SK-N-DZ (cell line): ENCODE measurements around the gene MBNL3.

ENCODE experiments used
- DNase-seq: peaks from one replicate; pipeline ENCODE4 v3.0.0-alpha.2; 2015; ENCODE audit warnings: low spot score

Gene MBNL3

GRCh38 chrX:132423323-132423722 lies 65.5 kb downstream of the MBNL3 start:
- no peak for DNase-seq

DNA sequence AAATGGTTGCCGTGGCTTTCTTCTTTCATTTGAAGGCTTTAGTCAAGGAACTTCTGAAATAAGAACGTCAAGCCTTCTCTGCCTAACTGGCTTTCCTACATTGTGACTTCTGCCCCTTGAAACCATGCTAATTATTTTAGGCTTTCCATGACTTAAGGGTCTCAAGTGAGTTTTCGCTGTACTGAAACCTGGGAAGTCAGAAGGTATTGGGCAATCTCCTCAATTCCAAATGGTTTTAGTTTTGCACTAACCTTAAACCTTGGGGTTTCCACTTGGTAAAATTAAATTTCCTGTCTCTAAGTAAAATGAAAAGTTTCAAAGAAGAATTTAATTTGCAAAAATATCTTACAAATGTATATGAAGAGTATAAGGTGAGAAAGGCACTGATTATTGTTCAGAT lies 73.8 kb downstream of the MBNL3 start:
- no peak for DNase-seq

- no peak for DNase-seq
These were observed 74.4 kb downstream of the MBNL3 start for GRCh38 chrX:132414404-132414803.

- DNase-seq: no peak
These were observed 75.4 kb downstream of the MBNL3 start for GRCh38 chrX:132413459-132413858.

DNA sequence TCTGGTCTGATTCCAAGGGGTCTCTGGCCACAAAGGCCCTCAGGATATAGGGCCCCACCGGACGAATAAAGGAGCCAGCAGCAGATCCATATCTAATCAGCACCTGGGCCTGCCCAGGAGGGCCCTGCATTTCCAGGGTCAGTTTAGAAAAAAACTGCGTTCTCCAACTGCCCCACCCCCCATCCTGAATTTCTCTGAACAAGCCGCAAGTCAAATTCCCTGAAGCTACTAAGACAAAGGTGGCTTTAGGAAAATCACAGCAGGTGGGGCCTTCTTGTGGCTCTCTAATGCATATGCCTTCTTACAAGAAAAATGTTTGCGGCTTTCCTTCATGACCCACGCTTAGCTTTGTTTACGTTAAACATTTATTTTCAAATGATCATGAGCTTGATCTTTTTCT lies 76.6 kb downstream of the MBNL3 start:
- no peak for DNase-seq

GRCh38 chrX:132411310-132411977 lies 77.4 kb downstream of the MBNL3 start:
- DNase-seq: no peak

DNA sequence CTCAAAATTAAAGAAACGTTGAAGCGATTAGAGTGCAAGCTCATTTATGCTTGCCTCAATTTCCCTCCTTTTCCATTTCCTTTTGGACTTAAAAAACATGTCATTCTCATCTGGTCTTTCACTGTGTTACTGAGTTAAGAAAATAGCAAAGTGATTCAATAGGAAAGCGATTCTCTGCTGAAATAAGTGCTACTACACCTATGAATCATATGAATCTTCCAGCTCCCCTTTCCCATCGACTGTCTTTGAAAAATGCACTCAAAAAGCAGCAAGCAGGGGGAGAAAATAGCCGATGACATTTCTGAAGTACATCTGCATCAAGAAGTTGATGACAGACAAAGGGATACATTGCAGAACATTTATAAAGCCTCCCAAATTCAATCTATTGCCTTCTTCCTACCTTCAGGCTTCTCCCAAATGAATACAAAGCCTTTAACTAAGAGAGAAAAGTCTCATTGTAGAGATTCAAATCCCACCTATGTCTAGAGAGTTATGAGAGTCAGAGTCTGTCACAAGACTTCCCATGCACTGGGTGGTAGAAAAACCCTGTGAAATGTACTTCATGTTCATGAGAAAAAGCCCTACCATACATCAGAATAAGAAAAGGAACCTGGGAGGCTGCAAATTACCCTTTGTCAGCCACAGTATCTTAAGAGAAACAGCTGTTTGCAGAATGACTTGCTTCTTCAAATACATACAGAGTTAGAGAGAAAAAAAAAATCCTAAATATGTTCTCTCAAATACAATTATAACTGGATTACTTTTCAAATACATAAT lies 78.9 kb downstream of the MBNL3 start:
- DNase-seq: no peak

DNA sequence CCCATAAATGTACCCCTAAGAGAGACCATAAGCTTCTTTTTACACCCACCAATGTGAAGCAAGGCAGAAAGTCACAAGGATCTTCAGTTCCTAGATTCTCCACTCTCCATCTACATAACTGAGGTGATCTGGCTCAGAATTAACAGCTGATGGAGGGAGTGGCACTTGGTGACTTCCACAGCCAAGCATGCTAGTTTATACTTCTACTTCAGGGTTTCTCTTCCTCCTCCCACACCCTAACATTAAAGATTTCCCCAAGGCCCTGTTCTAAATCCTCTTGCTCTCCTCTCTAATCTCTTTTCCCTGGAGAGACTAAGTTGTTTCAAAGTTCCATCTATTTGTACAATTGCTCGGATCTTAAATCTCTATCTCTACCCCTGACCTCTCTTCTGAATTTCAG lies 81.1 kb downstream of the MBNL3 start:
- DNase-seq: no peak

- DNase-seq: peak; percentile 6
These were observed 82.7 kb downstream of the MBNL3 start for GRCh38 chrX:132406106-132406505.

DNA sequence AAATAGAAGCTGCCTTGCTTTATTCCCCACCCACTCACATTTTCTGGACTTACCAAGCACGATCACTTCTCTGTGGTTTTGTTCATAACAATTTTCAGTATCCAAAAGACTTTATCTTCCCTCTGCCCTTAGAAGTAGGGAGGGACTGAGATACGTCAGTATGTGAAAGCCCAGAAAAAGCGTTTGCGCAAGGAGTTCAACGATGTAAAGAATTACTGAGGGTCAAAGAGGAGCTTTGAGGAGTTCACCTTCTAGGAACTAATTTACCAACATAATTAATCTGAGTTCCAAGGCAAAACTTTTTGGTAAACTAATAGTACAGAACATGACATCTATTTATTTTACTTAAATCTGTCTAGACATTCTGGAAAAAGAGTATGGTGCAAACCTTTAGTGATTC lies 84.6 kb downstream of the MBNL3 start:
- DNase-seq: no peak

DNA sequence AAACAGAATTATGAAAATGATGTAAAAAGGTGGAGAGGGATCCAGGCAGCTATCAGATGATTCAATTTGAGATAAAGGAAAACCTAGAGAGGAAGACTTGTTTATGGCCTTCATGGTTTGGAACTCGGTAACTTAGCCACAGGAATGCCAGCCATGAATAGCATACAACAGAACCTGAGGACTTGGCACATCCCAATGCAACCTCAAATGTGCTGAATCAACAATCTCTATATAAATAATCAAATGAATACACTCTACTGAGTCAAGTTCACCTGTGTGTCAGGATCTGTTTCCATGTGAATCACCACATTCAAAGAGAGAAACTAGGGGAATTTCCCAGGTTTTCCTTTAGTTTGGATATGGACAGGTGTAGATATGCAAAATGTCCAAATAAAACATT lies 86.9 kb downstream of the MBNL3 start:
- DNase-seq: no peak

DNA sequence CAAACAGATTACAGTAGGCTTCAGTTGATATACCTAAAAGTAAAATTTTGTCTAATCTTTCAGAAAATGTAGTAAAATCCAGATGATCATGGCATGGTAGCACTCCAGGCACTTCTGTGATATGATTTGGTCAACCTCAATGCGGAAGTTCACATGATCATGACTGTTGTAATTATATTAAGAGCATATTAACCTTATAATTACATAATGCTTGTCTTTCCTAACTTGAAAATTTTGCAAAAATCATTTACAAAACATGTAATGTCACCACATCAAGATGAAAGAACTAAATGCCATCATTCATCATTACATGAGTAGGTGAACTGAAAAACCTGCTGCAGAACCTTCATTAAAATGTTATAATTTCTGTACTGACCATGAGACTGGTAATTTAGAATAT lies 88.1 kb downstream of the MBNL3 start:
- DNase-seq: no peak

DNA sequence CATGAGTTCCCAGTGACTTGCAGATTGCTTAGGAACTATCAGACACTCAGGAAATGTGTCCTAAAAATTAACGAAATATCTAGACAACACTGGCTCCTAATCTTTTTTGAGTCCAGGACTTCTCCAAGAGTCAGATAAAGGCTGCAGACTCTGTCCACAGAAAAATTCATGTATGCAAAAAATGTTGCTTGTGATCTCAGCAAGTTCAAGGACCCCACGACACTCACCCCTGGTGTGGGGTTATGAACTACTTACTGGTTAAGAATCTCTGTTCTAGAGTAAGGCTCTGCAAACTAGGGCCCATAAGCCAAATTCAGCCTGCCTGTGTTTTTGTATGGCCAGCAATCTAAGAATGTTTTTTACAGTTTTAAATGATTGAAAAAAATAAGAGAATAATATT lies 93.2 kb downstream of the MBNL3 start:
- no peak for DNase-seq

GRCh38 chrX:132395026-132395425 lies 93.8 kb downstream of the MBNL3 start:
- DNase-seq: no peak

GRCh38 chrX:132394591-132394990 lies 94.2 kb downstream of the MBNL3 start:
- no peak for DNase-seq

DNA sequence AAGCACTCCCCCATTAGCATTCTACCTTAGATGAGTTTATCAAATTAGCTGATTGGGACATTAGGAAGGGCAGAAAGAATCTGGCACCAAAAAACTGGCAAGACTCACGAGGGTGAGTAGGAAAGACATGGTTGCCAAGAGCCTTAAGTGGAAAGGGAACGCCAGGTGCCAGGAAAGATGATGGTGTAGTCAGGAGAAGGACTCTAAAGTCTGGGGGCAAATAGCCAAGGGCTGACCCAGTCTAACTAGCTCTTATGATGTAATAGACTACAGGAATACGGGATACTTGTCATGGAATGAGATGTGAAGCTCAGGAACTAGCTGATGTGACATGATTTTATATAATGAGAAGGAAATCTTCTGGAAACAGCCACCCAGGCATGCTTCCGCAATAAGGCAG lies 94.8 kb downstream of the MBNL3 start:
- no peak for DNase-seq

DNA sequence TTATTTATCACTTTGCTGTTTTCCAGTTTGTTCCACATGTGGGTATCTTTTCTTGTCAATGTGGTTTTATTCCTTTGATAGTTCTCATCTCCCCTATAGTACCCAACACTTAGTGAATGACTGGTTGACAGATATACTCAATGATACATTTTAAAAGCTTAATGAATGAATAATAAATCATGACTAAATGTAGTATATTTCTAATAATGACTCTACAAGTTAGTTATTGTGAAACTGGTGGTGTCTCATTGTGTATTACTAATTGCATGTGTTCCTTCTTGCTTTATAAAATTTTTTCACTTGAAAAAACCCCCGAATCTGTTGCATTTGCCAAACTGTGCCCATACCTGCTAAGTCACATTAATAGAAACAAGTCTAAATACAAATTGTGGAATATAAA lies 95.4 kb downstream of the MBNL3 start:
- no peak for DNase-seq

DNA sequence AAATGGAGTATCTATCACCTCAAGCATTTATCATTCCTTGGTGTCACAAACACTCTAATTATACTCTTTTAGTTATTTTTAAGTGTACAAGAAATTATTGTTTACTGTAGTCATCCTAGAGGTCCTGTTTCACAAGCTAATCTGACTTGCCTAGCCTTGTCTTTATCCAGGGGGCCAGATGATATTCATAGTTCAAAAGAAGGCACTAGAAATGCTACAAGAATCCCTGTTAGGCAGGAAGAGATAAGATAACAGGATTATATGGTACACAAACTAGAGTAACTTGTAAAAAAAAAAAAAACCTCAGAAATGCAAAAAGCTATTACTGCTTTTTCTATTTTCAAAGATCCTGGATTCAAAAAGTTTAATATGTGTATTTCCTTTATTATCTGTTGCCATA lies 95.8 kb downstream of the MBNL3 start:
- DNase-seq: no peak

GRCh38 chrX:132390792-132391191 lies 98.0 kb downstream of the MBNL3 start:
- DNase-seq: peak; percentile 13

GRCh38 chrX:132389480-132389879 lies 99.4 kb downstream of the MBNL3 start:
- DNase-seq: no peak

DNA sequence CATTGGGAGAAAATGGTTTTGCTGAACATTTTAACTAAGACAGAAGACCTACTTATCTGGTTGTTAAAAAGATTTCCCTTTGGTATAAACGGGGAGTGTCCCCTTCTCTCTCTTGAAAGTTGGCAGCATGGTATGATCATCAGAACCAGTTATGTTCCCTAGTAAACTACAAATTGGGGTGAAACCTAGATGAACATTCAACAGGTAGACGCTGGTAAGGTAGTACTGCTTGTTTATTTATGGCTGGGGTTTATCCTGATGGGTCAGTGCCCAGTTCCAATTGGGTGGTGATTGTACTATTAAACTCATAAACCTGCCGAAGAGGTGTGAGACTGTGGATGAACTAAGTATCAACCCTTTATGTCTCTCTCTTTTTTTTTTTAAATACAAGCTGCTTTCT lies 100.5 kb downstream of the MBNL3 start:
- no peak for DNase-seq

DNA sequence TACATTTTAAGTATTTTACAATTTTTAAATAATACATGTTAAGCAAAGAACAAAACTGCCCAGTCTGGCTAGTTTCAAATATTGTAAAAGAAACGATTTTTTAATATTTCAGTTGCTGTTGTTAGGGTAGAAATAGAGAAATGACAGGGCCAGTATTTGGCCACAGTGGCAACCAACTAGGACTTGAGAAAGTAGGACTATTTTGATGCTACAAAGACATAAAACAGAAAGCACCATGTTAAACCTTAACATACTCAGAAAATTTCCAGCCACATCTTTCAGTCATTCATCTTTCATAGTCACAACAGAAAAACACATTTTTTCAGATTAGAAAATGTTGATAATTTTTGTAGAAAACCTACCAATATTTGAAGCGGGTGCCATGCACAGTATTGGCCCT lies 104.5 kb downstream of the MBNL3 start:
- no peak for DNase-seq

DNA sequence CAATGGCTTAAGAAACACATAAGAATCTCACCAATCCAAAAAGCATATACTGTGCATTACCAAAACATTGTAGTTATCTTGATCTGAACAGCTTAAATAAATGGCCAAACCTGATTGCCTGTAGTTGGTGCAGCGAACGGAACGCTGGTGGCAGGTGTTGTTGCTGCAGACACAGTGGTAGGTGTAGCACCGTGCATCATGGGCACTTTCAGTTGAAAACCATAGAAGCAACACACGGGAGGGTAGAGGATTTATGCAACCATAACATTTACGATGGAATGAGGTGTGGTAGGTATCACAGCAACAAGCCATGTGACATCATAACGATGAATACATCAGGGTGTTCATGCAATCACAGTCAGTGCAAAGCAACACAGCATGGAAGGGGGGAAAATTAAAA lies 106.8 kb downstream of the MBNL3 start:
- no peak for DNase-seq

DNA sequence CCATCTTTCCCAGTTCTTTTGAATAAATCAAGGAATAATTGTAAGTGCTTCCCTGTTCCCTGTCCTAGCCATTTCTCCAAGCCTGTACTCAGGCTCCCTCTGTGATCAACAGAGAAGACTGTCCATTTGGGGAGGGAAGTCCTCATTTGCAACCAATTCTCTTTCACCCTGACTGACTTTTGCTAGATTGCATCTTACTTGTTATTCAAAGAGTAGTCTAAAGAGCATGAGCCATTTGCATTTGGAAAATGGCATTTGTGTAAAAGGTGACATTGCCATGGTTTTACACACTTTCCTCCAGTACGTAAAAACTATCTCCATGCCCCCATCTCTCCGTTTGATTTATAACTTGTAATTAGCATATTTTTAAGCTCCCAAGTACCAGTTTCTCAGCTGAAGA lies 110.6 kb downstream of the MBNL3 start:
- no peak for DNase-seq
